CD4-positive, alpha-beta memory T cell (primary cell): ENCODE measurements around the gene AKAP13. TPM values are rescaled to one million over a fixed set of nuclear protein-coding genes. Genes with fewer than 3 reads are reported as not detected.
A peak's percentile ranks its signal among the peaks of the same experiment; 100 is the strongest.

Experiments
- CTCF ChIA-PET: fragments of 350-600 bp; sonication (Branson Sonifier 250); formaldehyde crosslinking; loops from one replicate; lab custom pipeline; 2021; ENCODE audit warnings: inconsistent platforms; ENCODE audit not compliant: partially characterized antibody; lab: Charles Lee
- POLR2A ChIA-PET: fragments of 350-600 bp; sonication (Branson Sonifier 250); formaldehyde crosslinking; loops from one replicate; lab custom pipeline; 2021; ENCODE audit not compliant: partially characterized antibody; lab: Charles Lee
- DNase-seq, 5 donors: peaks; one replicate each; pipeline versions ENCODE4 v3.0.0 to v3.0.0-alpha.2; 2020 to 2022; ENCODE audit warnings: mixed read lengths in 1 of 5
- H3K27ac ChIP-seq: one replicate; pipeline ENCODE4 v1.7.0; 2013; ENCODE audit warnings: low read depth, low read length
- H3K27me3 ChIP-seq: 2 replicates; pipeline ENCODE4 v1.7.0; 2013; ENCODE audit warnings: mild to moderate bottlenecking, low read length, moderate library complexity; ENCODE audit not compliant: insufficient read depth
- H3K36me3 ChIP-seq: 2 replicates; pipeline ENCODE4 v1.7.0; 2013; ENCODE audit warnings: mild to moderate bottlenecking, low read length, moderate library complexity; ENCODE audit not compliant: insufficient read depth
- H3K4me1 ChIP-seq: 2 replicates; pipeline ENCODE4 v1.7.0; 2013; ENCODE audit warnings: mild to moderate bottlenecking, low read length, moderate library complexity; ENCODE audit not compliant: insufficient read depth
- H3K4me3 ChIP-seq, 2 donors: one replicate each; pipeline ENCODE4 v1.7.0; 2013; ENCODE audit warnings: low read length in 2 of 2, mild to moderate bottlenecking in 1 of 2
- H3K9me3 ChIP-seq, 2 donors: one replicate each; pipeline ENCODE4 v1.7.0; 2013; ENCODE audit warnings: low read length in 2 of 2, control low read depth in 1 of 2; ENCODE audit not compliant: control insufficient read depth in 1 of 2
- H3K27ac Mint-ChIP-seq, 7 donors: one replicate each; pipeline ENCODE4 v1.8.0; 2020 to 2021; ENCODE audit warnings: mixed read lengths in 7 of 7, mild to moderate bottlenecking in 6 of 7, inconsistent platforms in 3 of 7, moderate library complexity in 3 of 7
- H3K27me3 Mint-ChIP-seq, 2 donors: one replicate each; pipeline ENCODE4 v1.8.0; 2020 to 2021; ENCODE audit warnings: mixed read lengths in 2 of 2
- H3K36me3 Mint-ChIP-seq, 2 donors: one replicate each; pipeline ENCODE4 v1.8.0; 2020 to 2021; ENCODE audit warnings: mixed read lengths in 2 of 2, inconsistent platforms in 1 of 2, mild to moderate bottlenecking in 1 of 2
- H3K4me1 Mint-ChIP-seq, 4 donors: one replicate each; pipeline ENCODE4 v1.8.0; 2020 to 2021; ENCODE audit warnings: mixed read lengths in 4 of 4, mild to moderate bottlenecking in 1 of 4
- H3K4me3 Mint-ChIP-seq, 8 donors: one replicate each; pipeline ENCODE4 v1.8.0; 2020 to 2021; ENCODE audit warnings: mixed read lengths in 8 of 8, mild to moderate bottlenecking in 7 of 8, moderate library complexity in 6 of 8, inconsistent platforms in 3 of 8
- H3K9me3 Mint-ChIP-seq, 8 donors: one replicate each; pipeline ENCODE4 v1.8.0; 2020 to 2021; ENCODE audit warnings: mixed read lengths in 8 of 8, mild to moderate bottlenecking in 5 of 8, inconsistent platforms in 3 of 8, moderate library complexity in 1 of 8
- intact Hi-C: fragments of 100-400 bp; cut with micrococcal nuclease; formaldehyde crosslinking; loops from one replicate; pipeline ENCODE4 v1.15.1; 2023
- polyA plus RNA-seq, 2 donors: library from polyadenylated mRNA; unstranded; fragments of 300-500 nt; fragmentation: Illumina TruSeq; gene quantifications; one replicate each; pipeline ENCODE4 v1.2.3, GENCODE V29; 2021
- total RNA-seq, 2 experiments: library from RNA; stranded (reverse); gene quantifications; one replicate each; pipeline ENCODE4 v1.2.3, GENCODE V29; 2021

The AKAP13 gene
- total and polyA plus RNA-seq, 4 experiments from 2014 or later = 68.7 to 319 (median 247) TPM

- Mint-ChIP-seq H3K36me3 (no peaks in the 10 kb centered on the region), H3K4me1 (peaks cover 50 to 88% (median 69%) of the 10 kb centered on the region in 4 donors), H3K9me3 (no peaks in the 10 kb centered on the region), H3K27ac (peak overlapping the region in 2 of 7 donors; percentile 22 to 49), H3K27me3 (no peaks in the 10 kb centered on the region), H3K4me3 (no peak overlapping the region)
- no peak overlapping the region for H3K27ac ChIP-seq
- peaks cover 38% of the 10 kb centered on the region for H3K4me1 ChIP-seq
- no peak overlapping the region for H3K4me3 ChIP-seq
- intact Hi-C loops = no loop called here
- CTCF ChIA-PET = interaction anchor here (1.4 to 3.4 kb wide), 3 partner anchors 13 to 33 kb away, joined by 4 to 13 read pairs (median 8); no protein-coding TSS in a partner anchor
- DNase-seq = no peak
- no peaks in the 10 kb centered on the region for H3K27me3 ChIP-seq
- POLR2A ChIA-PET = interaction anchor here (1.3 kb wide), 1 partner anchor 18 kb away, joined by 3 read pairs; no protein-coding TSS in a partner anchor
- no peaks in the 10 kb centered on the region for H3K9me3 ChIP-seq
- H3K36me3 ChIP-seq = no peaks in the 10 kb centered on the region
These were observed 91.9 kb downstream of the AKAP13 start for GRCh38 chr15:85472349-85472748.

GRCh38 chr15:85473455-85473854 lies 93.1 kb downstream of the AKAP13 start:
- H3K4me1 Mint-ChIP-seq = peaks cover 55 to 89% (median 68%) of the 10 kb centered on the region in 4 donors
- H3K4me3 Mint-ChIP-seq = peak overlapping the region in 2 of 8 donors; percentile 3 to 23

GRCh38 chr15:85474700-85475316 lies 94.4 kb downstream of the AKAP13 start:
- Histone ChIP-seq H3K9me3 (no peaks in the 10 kb centered on the region), H3K27me3 (no peaks in the 10 kb centered on the region), H3K4me1 (peaks cover 48% of the 10 kb centered on the region), H3K4me3 (no peak overlapping the region), H3K27ac (no peak overlapping the region), H3K36me3 (no peaks in the 10 kb centered on the region)
- no peak for DNase-seq
- H3K27ac Mint-ChIP-seq = peak overlapping the region in 2 of 7 donors; percentile 12 to 70
- ChIA-PET POLR2A (interaction anchor here (0.9 to 1.5 kb wide), 2 partner anchors 144 to 215 kb away, joined by 3 to 4 read pairs; no protein-coding TSS in a partner anchor), CTCF (interaction anchor here (0.8 to 2.7 kb wide), 5 partner anchors 11 to 178 kb away, joined by 3 to 13 read pairs (median 5); no protein-coding TSS in a partner anchor)
- H3K4me3 Mint-ChIP-seq = peak overlapping the region in 3 of 8 donors; percentile 0 to 22 (median 11)
- no peaks in the 10 kb centered on the region for H3K9me3 Mint-ChIP-seq
- intact Hi-C loops = no loop called here
- no peaks in the 10 kb centered on the region for H3K27me3 Mint-ChIP-seq
- H3K4me1 Mint-ChIP-seq = peaks cover 63 to 94% (median 74%) of the 10 kb centered on the region in 4 donors
- H3K36me3 Mint-ChIP-seq = no peaks in the 10 kb centered on the region

More at GRCh38 chr15:85473455-85473854, 93.1 kb downstream of the AKAP13 start:
- ChIA-PET CTCF (interaction anchor here (2.0 to 3.4 kb wide), 2 partner anchors 17 to 32 kb away, joined by 5 to 13 read pairs; no protein-coding TSS in a partner anchor), POLR2A (interaction anchor here (1.3 kb wide), 1 partner anchor 17 kb away, joined by 3 read pairs; no protein-coding TSS in a partner anchor)
- Histone ChIP-seq H3K27me3 (no peaks in the 10 kb centered on the region), H3K9me3 (no peaks in the 10 kb centered on the region), H3K4me1 (peaks cover 42% of the 10 kb centered on the region), H3K4me3 (no peak overlapping the region), H3K36me3 (no peaks in the 10 kb centered on the region), H3K27ac (no peak overlapping the region)
- intact Hi-C loops = no loop called here
- H3K27ac Mint-ChIP-seq = peak overlapping the region; percentile 13 to 79 (median 70)
- H3K36me3 Mint-ChIP-seq = no peaks in the 10 kb centered on the region
- no peak for DNase-seq
- no peaks in the 10 kb centered on the region for H3K9me3 Mint-ChIP-seq
- no peaks in the 10 kb centered on the region for H3K27me3 Mint-ChIP-seq

GRCh38 chr15:85475317-85475701 lies 94.9 kb downstream of the AKAP13 start:
- ChIA-PET POLR2A (interaction anchor here (0.9 to 1.5 kb wide), 2 partner anchors 144 to 214 kb away, joined by 3 to 4 read pairs; no protein-coding TSS in a partner anchor), CTCF (interaction anchor here (0.7 to 2.7 kb wide), 6 partner anchors 10 to 179 kb away, joined by 3 to 13 read pairs (median 4); no protein-coding TSS in a partner anchor)
- H3K4me1 Mint-ChIP-seq = peaks cover 63 to 94% (median 73%) of the 10 kb centered on the region in 4 donors
- Histone ChIP-seq H3K36me3 (no peaks in the 10 kb centered on the region), H3K4me1 (peaks cover 53% of the 10 kb centered on the region), H3K9me3 (no peaks in the 10 kb centered on the region), H3K27me3 (no peaks in the 10 kb centered on the region), H3K27ac (no peak overlapping the region), H3K4me3 (no peak overlapping the region)
- no peaks in the 10 kb centered on the region for H3K27me3 Mint-ChIP-seq
- intact Hi-C loops = no loop called here
- H3K36me3 Mint-ChIP-seq = no peaks in the 10 kb centered on the region
- peak overlapping the region in 3 of 8 donors; percentile 0 to 22 (median 11) for H3K4me3 Mint-ChIP-seq
- H3K27ac Mint-ChIP-seq = peak overlapping the region in 3 of 7 donors; percentile 12 to 68 (median 32)
- DNase-seq = no peak
- no peaks in the 10 kb centered on the region for H3K9me3 Mint-ChIP-seq

GRCh38 chr15:85475711-85476110 lies 95.3 kb downstream of the AKAP13 start:
- Mint-ChIP-seq H3K27ac (peak overlapping the region in 6 of 7 donors; percentile 12 to 68 (median 33)), H3K4me1 (peaks cover 61 to 94% (median 73%) of the 10 kb centered on the region in 4 donors), H3K4me3 (peak overlapping the region in 3 of 8 donors; percentile 22 to 48 (median 32)), H3K27me3 (no peaks in the 10 kb centered on the region), H3K9me3 (no peaks in the 10 kb centered on the region), H3K36me3 (no peaks in the 10 kb centered on the region)
- Histone ChIP-seq H3K36me3 (no peaks in the 10 kb centered on the region), H3K4me1 (peaks cover 57% of the 10 kb centered on the region), H3K4me3 (no peak overlapping the region), H3K27ac (no peak overlapping the region), H3K27me3 (no peaks in the 10 kb centered on the region), H3K9me3 (no peaks in the 10 kb centered on the region)
- intact Hi-C loops = no loop called here
- CTCF ChIA-PET = interaction anchor here (0.7 to 2.7 kb wide), 6 partner anchors 10 to 179 kb away, joined by 3 to 13 read pairs (median 4); no protein-coding TSS in a partner anchor
- DNase-seq = no peak
- POLR2A ChIA-PET = interaction anchor here (0.9 to 1.5 kb wide), 2 partner anchors 144 to 214 kb away, joined by 3 to 4 read pairs; no protein-coding TSS in a partner anchor

GRCh38 chr15:85477061-85477460 lies 96.7 kb downstream of the AKAP13 start:
- intact Hi-C loops = no loop called here
- H3K27ac Mint-ChIP-seq = peak overlapping the region in 3 of 7 donors; percentile 4 to 76 (median 42)

More at GRCh38 chr15:85477061-85477460, 96.7 kb downstream of the AKAP13 start:
- DNase-seq = no peak
- Histone ChIP-seq H3K36me3 (no peaks in the 10 kb centered on the region), H3K27ac (no peak overlapping the region), H3K4me3 (no peak overlapping the region), H3K4me1 (peaks cover 70% of the 10 kb centered on the region), H3K27me3 (no peaks in the 10 kb centered on the region), H3K9me3 (no peaks in the 10 kb centered on the region)
- ChIA-PET CTCF (interaction anchor here (0.8 to 2.7 kb wide), 2 partner anchors 9 to 185 kb away, joined by 4 to 13 read pairs; no protein-coding TSS in a partner anchor), POLR2A (interaction anchor here (1.0 kb wide), 1 partner anchor 232 kb away, joined by 3 read pairs; no protein-coding TSS in a partner anchor)
- Mint-ChIP-seq H3K4me3 (peak overlapping the region in 2 of 8 donors; percentile 9 to 27), H3K36me3 (no peaks in the 10 kb centered on the region), H3K27me3 (no peaks in the 10 kb centered on the region), H3K9me3 (no peaks in the 10 kb centered on the region), H3K4me1 (peaks cover 68 to 96% (median 77%) of the 10 kb centered on the region in 4 donors)
